Measurements from ENCODE around the gene SRRT. TPM values are rescaled to one million over a fixed set of nuclear protein-coding genes. Genes with fewer than 3 reads are reported as not detected.

Gene SRRT
- total and polyA plus RNA-seq, 4 donors, result 58.5 to 120 (median 78.0) TPM

DNA sequence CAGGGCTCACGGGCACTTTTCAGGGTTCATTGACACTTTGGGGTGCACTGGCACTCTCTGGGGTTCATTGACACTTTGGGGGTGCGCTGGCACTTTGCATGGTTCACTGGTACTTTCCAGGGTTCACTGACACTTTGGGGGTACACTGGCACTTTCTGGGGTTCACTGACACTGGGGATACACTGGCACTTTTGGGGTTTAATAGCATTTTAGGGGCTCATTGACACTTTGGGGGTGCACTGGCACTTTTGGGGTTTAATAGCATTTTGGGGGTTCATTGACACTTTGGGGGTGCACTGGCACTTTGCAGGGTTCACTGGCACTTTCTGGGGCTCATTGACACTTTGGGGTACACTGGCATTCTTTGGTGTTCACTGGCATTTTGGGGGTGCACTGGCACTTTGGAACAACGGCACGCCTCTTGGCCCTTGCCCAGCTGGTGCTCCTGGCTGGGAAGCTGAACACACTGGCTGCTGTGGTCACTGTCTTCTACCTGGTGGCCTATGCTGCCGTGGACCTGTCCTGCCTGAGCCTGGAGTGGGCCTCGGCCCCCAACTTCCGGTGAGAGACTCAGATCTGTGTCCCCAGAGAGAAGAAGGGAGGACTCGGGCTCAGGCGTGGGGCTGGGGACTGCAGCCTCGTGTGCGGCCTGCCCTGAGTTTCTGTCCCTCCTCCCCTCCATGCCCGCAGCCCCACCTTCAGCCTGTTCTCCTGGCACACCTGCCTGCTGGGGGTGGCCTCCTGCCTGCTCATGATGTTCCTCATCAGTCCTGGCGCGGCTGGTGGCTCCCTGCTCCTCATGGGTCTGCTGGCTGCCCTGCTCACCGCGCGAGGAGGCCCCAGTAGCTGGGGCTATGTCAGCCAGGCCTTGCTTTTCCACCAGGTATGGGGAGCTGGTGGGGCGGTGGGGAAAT, 13.9 kb upstream of the SRRT start:
- TF ChIP-seq, protein P1, sequence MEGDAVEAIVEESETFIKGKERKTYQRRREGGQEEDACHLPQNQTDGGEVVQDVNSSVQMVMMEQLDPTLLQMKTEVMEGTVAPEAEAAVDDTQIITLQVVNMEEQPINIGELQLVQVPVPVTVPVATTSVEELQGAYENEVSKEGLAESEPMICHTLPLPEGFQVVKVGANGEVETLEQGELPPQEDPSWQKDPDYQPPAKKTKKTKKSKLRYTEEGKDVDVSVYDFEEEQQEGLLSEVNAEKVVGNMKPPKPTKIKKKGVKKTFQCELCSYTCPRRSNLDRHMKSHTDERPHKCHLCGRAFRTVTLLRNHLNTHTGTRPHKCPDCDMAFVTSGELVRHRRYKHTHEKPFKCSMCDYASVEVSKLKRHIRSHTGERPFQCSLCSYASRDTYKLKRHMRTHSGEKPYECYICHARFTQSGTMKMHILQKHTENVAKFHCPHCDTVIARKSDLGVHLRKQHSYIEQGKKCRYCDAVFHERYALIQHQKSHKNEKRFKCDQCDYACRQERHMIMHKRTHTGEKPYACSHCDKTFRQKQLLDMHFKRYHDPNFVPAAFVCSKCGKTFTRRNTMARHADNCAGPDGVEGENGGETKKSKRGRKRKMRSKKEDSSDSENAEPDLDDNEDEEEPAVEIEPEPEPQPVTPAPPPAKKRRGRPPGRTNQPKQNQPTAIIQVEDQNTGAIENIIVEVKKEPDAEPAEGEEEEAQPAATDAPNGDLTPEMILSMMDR (IDR thresholded peaks at IDR 0.05; ENCODE audit: control extremely low read depth, extremely low read depth), result no peak
- ATAC-seq (ENCODE audit: insufficient read depth, low FRiP score) (no peak), DNase-seq (no peak)
- H3K36me3 ChIP-seq (ENCODE audit: control insufficient read depth in 4 of 4, insufficient read depth in 4 of 4, low read length in 4 of 4), result peaks cover 0 to 35% (median 7%) of the 10 kb centered on the region in 4 donors
- H3K4me1 ChIP-seq (ENCODE audit: control insufficient read depth in 5 of 5, insufficient read depth in 5 of 5, low read length in 5 of 5), result no peaks in the 10 kb centered on the region
- no peaks in the 10 kb centered on the region for H3K27me3 ChIP-seq (ENCODE audit: control insufficient read depth in 3 of 3, insufficient read depth in 3 of 3, low read length in 2 of 3)
- no peak overlapping the region for H3K4me3 ChIP-seq
- no peaks in the 10 kb centered on the region for H3K9me3 ChIP-seq (ENCODE audit: control insufficient read depth in 4 of 4, insufficient read depth in 3 of 4, low read length in 3 of 4)
- no peak overlapping the region for H3K27ac ChIP-seq (ENCODE audit: low read depth in 1 of 2, low read length in 1 of 2)
- 95 to 97% methylated on average over 18 of the region's 18 CpGs for WGBS, 2 donors
- no peak overlapping the region for H3K9ac ChIP-seq (ENCODE audit: insufficient read depth in 1 of 2, low read length in 2 of 2)

DNA sequence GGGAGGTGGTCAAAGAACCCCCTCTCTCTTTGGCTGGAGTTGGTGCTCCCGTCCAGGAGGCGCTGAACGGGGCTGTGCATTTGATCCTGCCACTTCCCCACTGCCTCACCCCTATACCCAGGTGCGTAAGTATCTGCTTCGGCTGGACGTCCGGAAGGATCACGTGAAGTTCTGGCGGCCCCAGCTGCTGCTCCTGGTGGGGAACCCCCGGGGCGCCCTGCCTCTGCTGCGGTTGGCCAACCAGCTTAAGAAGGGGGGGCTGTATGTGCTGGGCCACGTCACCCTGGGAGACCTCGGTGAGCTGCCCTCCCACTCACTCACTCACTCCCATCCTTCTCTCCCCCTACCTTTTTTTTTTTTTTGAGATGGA, 13.3 kb upstream of the SRRT start:
- Histone ChIP-seq H3K36me3 (ENCODE audit: control insufficient read depth in 4 of 4, insufficient read depth in 4 of 4, low read length in 4 of 4) (peaks cover 0 to 34% (median 7%) of the 10 kb centered on the region in 4 donors), H3K27me3 (ENCODE audit: control insufficient read depth in 3 of 3, insufficient read depth in 3 of 3, low read length in 2 of 3) (no peaks in the 10 kb centered on the region), H3K9ac (ENCODE audit: insufficient read depth in 1 of 2, low read length in 2 of 2) (no peak overlapping the region), H3K4me3 (no peak overlapping the region), H3K9me3 (ENCODE audit: control insufficient read depth in 4 of 4, insufficient read depth in 3 of 4, low read length in 3 of 4) (no peaks in the 10 kb centered on the region), H3K4me1 (ENCODE audit: control insufficient read depth in 5 of 5, insufficient read depth in 5 of 5, low read length in 5 of 5) (peaks cover 0 to 5% (median 3%) of the 10 kb centered on the region in 5 donors), H3K27ac (ENCODE audit: low read depth in 1 of 2, low read length in 1 of 2) (no peak overlapping the region)
- ATAC-seq (ENCODE audit: insufficient read depth, low FRiP score), result no peak
- TF ChIP-seq, protein P1 (IDR thresholded peaks at IDR 0.05; ENCODE audit: control extremely low read depth, extremely low read depth), result no peak
- WGBS, 2 donors, result 95 to 98% methylated on average over 14 of the region's 14 CpGs
- DNase-seq, result no peak

DNA sequence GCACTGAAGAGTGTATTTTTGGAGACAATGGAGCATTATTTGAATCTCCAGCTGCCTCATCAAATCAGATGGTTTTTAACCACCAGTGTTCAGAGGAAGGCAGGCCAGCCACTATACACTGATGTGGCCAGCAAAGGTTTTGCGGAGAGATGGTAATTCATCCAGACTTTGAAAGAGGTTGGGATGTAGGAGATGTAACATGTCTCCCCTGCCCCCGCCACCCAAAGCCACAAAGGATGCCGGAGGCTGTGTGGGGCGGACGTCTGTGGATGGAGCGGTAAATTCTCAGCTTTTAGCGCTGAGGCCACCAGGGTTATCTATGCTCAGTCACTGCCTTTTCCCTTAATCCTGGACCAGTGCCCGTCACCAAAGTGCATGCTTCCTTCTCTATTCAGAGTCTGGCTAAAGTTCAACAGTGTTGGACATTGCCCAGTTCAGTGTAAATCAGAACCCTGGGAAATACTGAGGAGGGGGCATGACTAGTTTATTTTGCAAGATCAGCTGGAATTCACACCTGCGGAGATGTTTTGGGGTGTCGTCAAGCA, 11.4 kb upstream of the SRRT start:
- Histone ChIP-seq H3K9ac (ENCODE audit: insufficient read depth in 1 of 2, low read length in 2 of 2) (no peak overlapping the region), H3K27me3 (ENCODE audit: control insufficient read depth in 3 of 3, insufficient read depth in 3 of 3, low read length in 2 of 3) (no peaks in the 10 kb centered on the region), H3K27ac (ENCODE audit: low read depth in 1 of 2, low read length in 1 of 2) (no peak overlapping the region), H3K4me1 (ENCODE audit: control insufficient read depth in 5 of 5, insufficient read depth in 5 of 5, low read length in 5 of 5) (peaks cover 0 to 14% (median 7%) of the 10 kb centered on the region in 5 donors), H3K9me3 (ENCODE audit: control insufficient read depth in 4 of 4, insufficient read depth in 3 of 4, low read length in 3 of 4) (no peaks in the 10 kb centered on the region), H3K36me3 (ENCODE audit: control insufficient read depth in 4 of 4, insufficient read depth in 4 of 4, low read length in 4 of 4) (peaks cover 0 to 29% (median 7%) of the 10 kb centered on the region in 4 donors), H3K4me3 (no peak overlapping the region)
- ATAC-seq (ENCODE audit: insufficient read depth, low FRiP score) (no peak), DNase-seq (peak in 1 of 3 donors; percentile 57)
- TF ChIP-seq, protein P1 (IDR thresholded peaks at IDR 0.05; ENCODE audit: control extremely low read depth, extremely low read depth), result no peak
- 23 to 44% methylated on average over 10 of the region's 10 CpGs for WGBS, 2 donors

All from lung (tissue), 12 donors.